ENCODE measurements around the gene LRRIQ3.

DNA sequence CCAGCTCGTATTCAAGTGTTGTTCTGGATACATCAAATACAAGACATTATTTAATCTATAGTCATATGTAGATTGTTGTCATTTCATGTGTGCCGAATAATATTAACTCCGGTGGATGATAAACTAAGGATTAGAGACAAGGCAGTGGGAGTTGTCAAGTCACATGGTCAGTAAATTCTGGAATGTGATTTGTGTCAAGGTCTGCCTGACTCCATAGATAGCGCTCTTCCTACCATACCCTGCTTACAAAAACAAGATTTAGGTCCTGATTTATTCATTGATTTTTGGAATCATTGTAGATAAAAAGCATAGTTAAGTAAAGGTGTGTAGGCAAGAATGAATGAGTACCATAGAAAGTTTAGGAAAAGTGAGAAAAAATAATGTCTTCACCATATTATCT is 39.8 kb upstream of the LRRIQ3 start:
- TF ChIP-seq, protein P1, sequence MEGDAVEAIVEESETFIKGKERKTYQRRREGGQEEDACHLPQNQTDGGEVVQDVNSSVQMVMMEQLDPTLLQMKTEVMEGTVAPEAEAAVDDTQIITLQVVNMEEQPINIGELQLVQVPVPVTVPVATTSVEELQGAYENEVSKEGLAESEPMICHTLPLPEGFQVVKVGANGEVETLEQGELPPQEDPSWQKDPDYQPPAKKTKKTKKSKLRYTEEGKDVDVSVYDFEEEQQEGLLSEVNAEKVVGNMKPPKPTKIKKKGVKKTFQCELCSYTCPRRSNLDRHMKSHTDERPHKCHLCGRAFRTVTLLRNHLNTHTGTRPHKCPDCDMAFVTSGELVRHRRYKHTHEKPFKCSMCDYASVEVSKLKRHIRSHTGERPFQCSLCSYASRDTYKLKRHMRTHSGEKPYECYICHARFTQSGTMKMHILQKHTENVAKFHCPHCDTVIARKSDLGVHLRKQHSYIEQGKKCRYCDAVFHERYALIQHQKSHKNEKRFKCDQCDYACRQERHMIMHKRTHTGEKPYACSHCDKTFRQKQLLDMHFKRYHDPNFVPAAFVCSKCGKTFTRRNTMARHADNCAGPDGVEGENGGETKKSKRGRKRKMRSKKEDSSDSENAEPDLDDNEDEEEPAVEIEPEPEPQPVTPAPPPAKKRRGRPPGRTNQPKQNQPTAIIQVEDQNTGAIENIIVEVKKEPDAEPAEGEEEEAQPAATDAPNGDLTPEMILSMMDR (conservative IDR thresholded peaks at IDR 0.05; ENCODE audit: low read length) = no peak
- no peak for TF ChIP-seq EZH2phosphoT487 (IDR thresholded peaks at IDR 0.05; ENCODE audit: borderline replicate concordance)
